ENCODE results near the gene MECP2. TPM values are rescaled to one million over a fixed set of nuclear protein-coding genes. Genes with fewer than 3 reads are reported as not detected.

MECP2 gene
- polyA plus RNA-seq, 1 donor (not counting 4 experiments of a cell fraction or from before 2014, with no cell fraction given): 9.9 TPM

- Histone ChIP-seq H3K4me3 (ENCODE audit: control insufficient read depth in 2 of 3, extremely low read depth in 1 of 3, insufficient read depth in 2 of 3, low read depth in 1 of 3, low read length in 3 of 3) (no peak overlapping the region), H3K36me3 (ENCODE audit: control insufficient read depth in 2 of 2, extremely low read depth in 1 of 2, insufficient read depth in 2 of 2, low read length in 2 of 2) (no peaks in the 10 kb centered on the region), H3K4me1 (ENCODE audit: control insufficient read depth, extremely low read depth, insufficient read depth, low read length) (no peaks in the 10 kb centered on the region), H4K20me1 (ENCODE audit: control insufficient read depth, extremely low read depth, insufficient read depth, low read length) (no peaks in the 10 kb centered on the region), H2AFZ (ENCODE audit: control insufficient read depth, low read length) (no peak overlapping the region), H3K79me2 (ENCODE audit: control insufficient read depth, insufficient read depth, low read length) (peaks cover 13% of the 10 kb centered on the region), H3K4me2 (ENCODE audit: control insufficient read depth, extremely low read depth, insufficient read depth, low read depth, low read length) (no peak overlapping the region), H3K9me1 (ENCODE audit: control insufficient read depth, extremely low read depth, insufficient read depth, low read length) (no peaks in the 10 kb centered on the region), H3K9me3 (ENCODE audit: control insufficient read depth, low read depth, low read length) (no peaks in the 10 kb centered on the region), H3K27me3 (ENCODE audit: control insufficient read depth, extremely low read depth, insufficient read depth, low read length) (no peaks in the 10 kb centered on the region), H3K27ac (ENCODE audit: control insufficient read depth, insufficient read depth, low read length) (no peak overlapping the region), H3K9ac (ENCODE audit: control insufficient read depth, extremely low read depth, insufficient read depth, low read length) (no peak overlapping the region)
- DNase-seq (ENCODE audit: low read depth, low spot score) (no peak), FAIRE-seq (no peak)
- dilution Hi-C loops (cut with MboI; ENCODE audit: extremely low pct_ligation_motif_present, low sequenced_read_pairs): no loop called here
- TF ChIP-seq EZH2 (IDR thresholded peaks at IDR 0.05; ENCODE audit: low read length) (no peak), CTCF (optimal IDR thresholded peaks at IDR 0.05 in 1 of 3, IDR thresholded peaks at IDR 0.05 in 1 of 3, conservative IDR thresholded peaks at IDR 0.05 in 1 of 3; ENCODE audit: extremely low read depth in 1 of 3, insufficient read depth in 2 of 3, low read length in 3 of 3) (no peak)
Measured at GRCh38 chrX:154039577-154039976, 57.9 kb downstream of the MECP2 start.

- Histone ChIP-seq H3K9me1 (ENCODE audit: control insufficient read depth, extremely low read depth, insufficient read depth, low read length) (no peaks in the 10 kb centered on the region), H3K9me3 (ENCODE audit: control insufficient read depth, low read depth, low read length) (no peaks in the 10 kb centered on the region), H3K4me1 (ENCODE audit: control insufficient read depth, extremely low read depth, insufficient read depth, low read length) (no peaks in the 10 kb centered on the region), H3K9ac (ENCODE audit: control insufficient read depth, extremely low read depth, insufficient read depth, low read length) (no peak overlapping the region), H3K4me2 (ENCODE audit: control insufficient read depth, extremely low read depth, insufficient read depth, low read depth, low read length) (no peak overlapping the region), H3K27ac (ENCODE audit: control insufficient read depth, insufficient read depth, low read length) (no peak overlapping the region), H4K20me1 (ENCODE audit: control insufficient read depth, extremely low read depth, insufficient read depth, low read length) (no peaks in the 10 kb centered on the region), H3K27me3 (ENCODE audit: control insufficient read depth, extremely low read depth, insufficient read depth, low read length) (no peaks in the 10 kb centered on the region), H3K4me3 (ENCODE audit: control insufficient read depth in 2 of 3, extremely low read depth in 1 of 3, insufficient read depth in 2 of 3, low read depth in 1 of 3, low read length in 3 of 3) (no peak overlapping the region), H3K36me3 (ENCODE audit: control insufficient read depth in 2 of 2, extremely low read depth in 1 of 2, insufficient read depth in 2 of 2, low read length in 2 of 2) (no peaks in the 10 kb centered on the region), H2AFZ (ENCODE audit: control insufficient read depth, low read length) (no peak overlapping the region), H3K79me2 (ENCODE audit: control insufficient read depth, insufficient read depth, low read length) (peaks cover 11% of the 10 kb centered on the region)
- dilution Hi-C loops (cut with MboI; ENCODE audit: extremely low pct_ligation_motif_present, low sequenced_read_pairs): no loop called here
- FAIRE-seq (no peak), DNase-seq (ENCODE audit: low read depth, low spot score) (no peak)
- no peak for TF ChIP-seq CTCF (optimal IDR thresholded peaks at IDR 0.05 in 1 of 3, IDR thresholded peaks at IDR 0.05 in 1 of 3, conservative IDR thresholded peaks at IDR 0.05 in 1 of 3; ENCODE audit: extremely low read depth in 1 of 3, insufficient read depth in 2 of 3, low read length in 3 of 3)
- TF ChIP-seq EZH2 (IDR thresholded peaks at IDR 0.05; ENCODE audit: low read length): no peak
Measured at GRCh38 chrX:154038656-154039055, 58.9 kb downstream of the MECP2 start.

Data from keratinocyte (primary cell).